Measurements from ENCODE around the gene DCLK1. TPM values are rescaled to one million over a fixed set of nuclear protein-coding genes. Genes with fewer than 3 reads are reported as not detected.

DCLK1 gene
- total RNA-seq, 1 experiment from 2014 or later = not detected

DNA sequence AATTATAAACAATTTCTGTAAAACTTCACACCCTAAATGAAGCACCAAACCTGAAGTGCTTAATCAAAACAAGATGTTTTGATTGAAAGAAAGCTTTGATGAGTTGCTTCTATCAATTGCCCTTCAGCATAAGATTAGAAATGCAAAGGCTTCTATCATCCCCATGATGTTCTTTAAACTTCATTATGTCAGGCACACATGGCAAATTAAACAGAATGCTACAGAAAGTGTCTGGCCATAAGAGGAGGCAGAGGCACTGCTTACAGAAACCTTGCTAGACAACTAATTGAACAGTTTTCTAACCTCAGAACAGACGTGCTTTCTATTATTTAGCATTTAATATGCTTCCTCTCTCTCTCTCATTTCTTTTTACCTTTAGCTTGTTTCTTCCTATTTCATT is 228.1 kb downstream of the DCLK1 start:
- H3K27ac Mint-ChIP-seq (ENCODE audit: unreplicated experiment) = no peak overlapping the region
- H3K9me3 Mint-ChIP-seq (ENCODE audit: unreplicated experiment) = no peaks in the 10 kb centered on the region
- no TSS peak for BruUV-seq (replicated peaks)
- no peaks in the 10 kb centered on the region for H3K4me1 ChIP-seq
- no peaks in the 10 kb centered on the region for H3K27me3 Mint-ChIP-seq (ENCODE audit: insufficient read depth, unreplicated experiment)
- intact Hi-C loops (cut with micrococcal nuclease; ENCODE audit: unreplicated experiment) = no loop called here
- H3K4me3 Mint-ChIP-seq (ENCODE audit: unreplicated experiment) = no peak overlapping the region
- no peaks in the 10 kb centered on the region for H3K4me1 Mint-ChIP-seq (ENCODE audit: low read depth, unreplicated experiment)
- no peaks in the 10 kb centered on the region for H3K36me3 Mint-ChIP-seq (ENCODE audit: insufficient read depth, unreplicated experiment)
- no peaks in the 10 kb centered on the region for H3K27me3 ChIP-seq (replicated peaks; ENCODE audit: control insufficient read depth, insufficient read depth, low read length)
- TF ChIP-seq, protein P1, sequence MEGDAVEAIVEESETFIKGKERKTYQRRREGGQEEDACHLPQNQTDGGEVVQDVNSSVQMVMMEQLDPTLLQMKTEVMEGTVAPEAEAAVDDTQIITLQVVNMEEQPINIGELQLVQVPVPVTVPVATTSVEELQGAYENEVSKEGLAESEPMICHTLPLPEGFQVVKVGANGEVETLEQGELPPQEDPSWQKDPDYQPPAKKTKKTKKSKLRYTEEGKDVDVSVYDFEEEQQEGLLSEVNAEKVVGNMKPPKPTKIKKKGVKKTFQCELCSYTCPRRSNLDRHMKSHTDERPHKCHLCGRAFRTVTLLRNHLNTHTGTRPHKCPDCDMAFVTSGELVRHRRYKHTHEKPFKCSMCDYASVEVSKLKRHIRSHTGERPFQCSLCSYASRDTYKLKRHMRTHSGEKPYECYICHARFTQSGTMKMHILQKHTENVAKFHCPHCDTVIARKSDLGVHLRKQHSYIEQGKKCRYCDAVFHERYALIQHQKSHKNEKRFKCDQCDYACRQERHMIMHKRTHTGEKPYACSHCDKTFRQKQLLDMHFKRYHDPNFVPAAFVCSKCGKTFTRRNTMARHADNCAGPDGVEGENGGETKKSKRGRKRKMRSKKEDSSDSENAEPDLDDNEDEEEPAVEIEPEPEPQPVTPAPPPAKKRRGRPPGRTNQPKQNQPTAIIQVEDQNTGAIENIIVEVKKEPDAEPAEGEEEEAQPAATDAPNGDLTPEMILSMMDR (IDR thresholded peaks at IDR 0.05; ENCODE audit: insufficient read depth in 1 of 2, low read depth in 1 of 2, low read length in 1 of 2, severe bottlenecking in 1 of 2, unreplicated experiment in 1 of 2) = no peak
- DNase-seq = no peak
- no peaks in the 10 kb centered on the region for H3K36me3 ChIP-seq (ENCODE audit: control insufficient read depth, insufficient read depth, low read length)
- no peak overlapping the region for H3K4me3 ChIP-seq (ENCODE audit: low read depth, low read length)
- ChIA-PET POLR2A (no interaction called here), CTCF (no interaction called here)
- no peaks in the 10 kb centered on the region; the same call in 1 of the 2 replicates for H3K9me3 ChIP-seq

DNA sequence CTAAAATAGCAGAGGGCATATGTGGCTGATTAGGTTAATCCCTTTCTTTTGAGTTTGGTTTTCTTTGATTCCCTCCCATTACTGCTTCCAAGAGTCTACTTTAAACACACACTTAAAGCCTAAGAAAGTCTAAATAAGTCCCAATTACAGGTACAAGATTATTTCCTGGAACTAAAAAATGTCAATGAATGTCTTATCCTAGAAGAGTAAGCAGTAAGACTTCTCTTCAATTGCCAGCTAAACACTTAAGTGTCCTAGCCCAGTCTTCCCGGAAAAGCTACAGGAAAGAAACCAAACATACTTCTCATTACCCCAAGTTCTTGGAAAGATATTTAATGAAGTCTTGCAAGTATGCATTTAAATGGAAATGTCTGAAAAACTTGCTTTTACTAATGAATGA is 233.1 kb downstream of the DCLK1 start:
- POLR2A ChIA-PET = no interaction called here
- no TSS peak for BruUV-seq (replicated peaks)
- no peak overlapping the region for H3K27ac Mint-ChIP-seq (ENCODE audit: unreplicated experiment)
- no peak overlapping the region for H3K4me3 Mint-ChIP-seq (ENCODE audit: unreplicated experiment)
- no peak overlapping the region for H3K4me3 ChIP-seq (ENCODE audit: low read depth, low read length)
- no peaks in the 10 kb centered on the region for H3K36me3 Mint-ChIP-seq (ENCODE audit: insufficient read depth, unreplicated experiment)
- no peaks in the 10 kb centered on the region for H3K9me3 Mint-ChIP-seq (ENCODE audit: unreplicated experiment)
- CTCF ChIA-PET = no interaction called here
- no peaks in the 10 kb centered on the region for H3K4me1 ChIP-seq
- no peaks in the 10 kb centered on the region; the same call in 1 of the 2 replicates for H3K9me3 ChIP-seq
- peaks cover 3% of the 10 kb centered on the region for H3K27me3 Mint-ChIP-seq (ENCODE audit: insufficient read depth, unreplicated experiment)
- no peaks in the 10 kb centered on the region for H3K4me1 Mint-ChIP-seq (ENCODE audit: low read depth, unreplicated experiment)
- intact Hi-C loops (cut with micrococcal nuclease; ENCODE audit: unreplicated experiment) = no loop called here
- TF ChIP-seq, protein P1 (IDR thresholded peaks at IDR 0.05; ENCODE audit: insufficient read depth in 1 of 2, low read depth in 1 of 2, low read length in 1 of 2, severe bottlenecking in 1 of 2, unreplicated experiment in 1 of 2) = no peak
- H3K36me3 ChIP-seq (ENCODE audit: control insufficient read depth, insufficient read depth, low read length) = no peaks in the 10 kb centered on the region
- no peaks in the 10 kb centered on the region for H3K27me3 ChIP-seq (replicated peaks; ENCODE audit: control insufficient read depth, insufficient read depth, low read length)
- DNase-seq = no peak

DNA sequence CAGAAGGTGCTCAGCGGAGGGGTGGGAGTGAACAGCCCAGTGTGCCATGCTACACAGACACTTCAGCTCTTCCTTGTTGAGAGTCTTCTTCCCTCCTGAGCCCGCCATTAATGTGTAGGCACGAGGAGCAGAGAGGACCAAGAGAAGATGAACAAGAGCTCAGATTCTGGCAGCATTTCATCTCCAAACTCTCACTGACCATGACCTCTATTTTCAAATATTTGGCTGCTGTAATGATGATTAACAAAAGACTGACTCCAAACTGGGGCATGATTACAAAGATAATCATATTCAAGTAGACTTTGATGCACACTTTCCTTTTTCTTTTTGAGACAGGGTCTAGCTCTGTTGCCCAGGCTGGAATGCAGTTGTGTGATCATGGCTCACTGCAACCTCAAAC is 236.5 kb downstream of the DCLK1 start:
- Mint-ChIP-seq H3K27me3 (ENCODE audit: insufficient read depth, unreplicated experiment) (peaks cover 3% of the 10 kb centered on the region), H3K27ac (ENCODE audit: unreplicated experiment) (no peak overlapping the region), H3K4me3 (ENCODE audit: unreplicated experiment) (no peak overlapping the region), H3K36me3 (ENCODE audit: insufficient read depth, unreplicated experiment) (no peaks in the 10 kb centered on the region), H3K9me3 (ENCODE audit: unreplicated experiment) (no peaks in the 10 kb centered on the region), H3K4me1 (ENCODE audit: low read depth, unreplicated experiment) (no peaks in the 10 kb centered on the region)
- H3K27me3 ChIP-seq (replicated peaks; ENCODE audit: control insufficient read depth, insufficient read depth, low read length) = no peaks in the 10 kb centered on the region
- H3K9me3 ChIP-seq = no peaks in the 10 kb centered on the region; the same call in 1 of the 2 replicates
- intact Hi-C loops (cut with micrococcal nuclease; ENCODE audit: unreplicated experiment) = no loop called here
- TF ChIP-seq, protein P1 (IDR thresholded peaks at IDR 0.05; ENCODE audit: insufficient read depth in 1 of 2, low read depth in 1 of 2, low read length in 1 of 2, severe bottlenecking in 1 of 2, unreplicated experiment in 1 of 2) = no peak
- DNase-seq = no peak
- CTCF ChIA-PET = no interaction called here
- no TSS peak for BruUV-seq (replicated peaks)
- no peak overlapping the region for H3K4me3 ChIP-seq (ENCODE audit: low read depth, low read length)
- no peaks in the 10 kb centered on the region for H3K36me3 ChIP-seq (ENCODE audit: control insufficient read depth, insufficient read depth, low read length)
- H3K4me1 ChIP-seq = no peaks in the 10 kb centered on the region
- POLR2A ChIA-PET = no interaction called here
